GM12878 (cell line): ENCODE data around the gene MAP2K4. TPM values are rescaled to one million over a fixed set of nuclear protein-coding genes. Genes with fewer than 3 reads are reported as not detected.

Experiments
- ATAC-seq: fragments of 200-7000 bp; cut with Tn5 transposase; 3 replicates; pipeline ENCODE4 v1.9.1; 2020; ENCODE audit warnings: mild to moderate bottlenecking, moderate library complexity
- Bru-seq: library from RNA; stranded (reverse); fragments of 400-500 nt; gene quantifications from one replicate; lab custom pipeline; 2021; lab: Mats Ljungman, UMichigan
- BruChase-seq, 2 experiments: library from RNA; stranded (reverse); fragments of 400-500 nt; gene quantifications; one replicate each; lab custom pipeline; 2021; lab: Mats Ljungman, UMichigan
- BruUV-seq: library from RNA; stranded (reverse); fragments of 400-500 nt; replicated peaks from 2 replicates; lab custom pipeline; 2021; lab: Mats Ljungman, UMichigan
- CTCF ChIA-PET: fragments of 300-600 bp; sonication (Branson Sonifier 250); formaldehyde crosslinking; extraction: SDS; loops from one replicate; lab custom pipeline; 2021; ENCODE audit warnings: inconsistent platforms; lab: Yijun Ruan, JAX
- POLR2A ChIA-PET: fragments of 350-600 bp; formaldehyde crosslinking; extraction: SDS; loops from one replicate; lab custom pipeline; 2021; ENCODE audit warnings: inconsistent platforms; lab: Charles Lee
- RAD21 ChIA-PET: fragments of 300-600 bp; sonication (Branson Sonifier 250); formaldehyde crosslinking; loops from one replicate; lab custom pipeline; 2023; ENCODE audit warnings: antibody characterized with exemption; ENCODE audit not compliant: unreplicated experiment; lab: Charles Lee
- SMC1A ChIA-PET: fragments of 300-600 bp; sonication (Branson Sonifier 250); formaldehyde crosslinking; loops from one replicate; lab custom pipeline; 2023; ENCODE audit not compliant: unreplicated experiment, uncharacterized antibody; lab: Charles Lee
- DNase-seq: peaks from one replicate; pipeline ENCODE4 v3.0.0-alpha.2; 2011; ENCODE audit warnings: low read depth, low spot score
- FAIRE-seq: peaks from 3 replicates; lab custom pipeline; 2011; peaks lifted over from hg19 to GRCh38; lab: Jason Lieb, UNC
- H2AFZ ChIP-seq: 2 replicates; pipeline ENCODE4 v1.6.0; 2011; ENCODE audit warnings: low read depth, low read length, control low read depth; ENCODE audit not compliant: control insufficient read depth
- H3K27ac ChIP-seq: 2 replicates; pipeline ENCODE4 v1.5.1; 2011; ENCODE audit warnings: control low read depth; ENCODE audit not compliant: control insufficient read depth, insufficient read depth
- H3K27me3 ChIP-seq, 2 experiments: replicated peaks in 1 of 2; 2 replicates each; pipeline versions ENCODE4 v1.6.0 to v1.6.1; 2011; ENCODE audit warnings: low read length in 1 of 2; ENCODE audit not compliant: control insufficient read depth in 2 of 2, insufficient read depth in 2 of 2
- H3K36me3 ChIP-seq, 2 experiments: 2 replicates each; pipeline ENCODE4 v1.5.1; 2011; ENCODE audit warnings: low read length in 1 of 2; ENCODE audit not compliant: control insufficient read depth in 2 of 2, insufficient read depth in 2 of 2
- H3K4me1 ChIP-seq: 2 replicates; pipeline ENCODE4 v1.6.1; 2011; ENCODE audit warnings: mild to moderate bottlenecking, low read length, moderate library complexity, mixed read lengths; ENCODE audit not compliant: control insufficient read depth, insufficient read depth
- H3K4me2 ChIP-seq: 2 replicates; pipeline ENCODE4 v1.6.0; 2011; ENCODE audit warnings: control low read depth; ENCODE audit not compliant: control insufficient read depth, insufficient read depth
- H3K4me3 ChIP-seq: fragments of 200-600 bp; sonication (generic); 2 replicates; pipeline ENCODE4 v1.5.1; 2016
- H3K79me2 ChIP-seq: 2 replicates; pipeline ENCODE4 v1.6.0; 2011; ENCODE audit warnings: low read length; ENCODE audit not compliant: control insufficient read depth, insufficient read depth
- H3K9ac ChIP-seq: 2 replicates; pipeline ENCODE4 v1.8.0; 2011; ENCODE audit warnings: low read length, control low read depth, mixed read lengths; ENCODE audit not compliant: control insufficient read depth, insufficient read depth
- H3K9me3 ChIP-seq: replicated peaks from 3 replicates; pipeline ENCODE4 v1.5.1; 2011; ENCODE audit warnings: mild to moderate bottlenecking, low read length; ENCODE audit not compliant: control insufficient read depth, insufficient read depth
- H4K20me1 ChIP-seq: 2 replicates; pipeline ENCODE4 v1.6.0; 2011; ENCODE audit not compliant: control insufficient read depth, insufficient read depth
- BHLHE40 ChIP-seq, 2 experiments: fragments of 450-650 bp in 1 of 2; IDR thresholded peaks; 2 replicates each; pipeline ENCODE4 v1.6.1; 2011 to 2017; ENCODE audit warnings: low read depth in 2 of 2, borderline replicate concordance in 1 of 2, improper control_type of control experiment in 1 of 2, low read length in 1 of 2, mild to moderate bottlenecking in 1 of 2
- POLR2AphosphoS5 ChIP-seq: IDR thresholded peaks from 2 replicates; pipeline ENCODE4 v1.6.1; 2011; ENCODE audit warnings: mild to moderate bottlenecking, low read length, inconsistent platforms
- SP1 ChIP-seq: IDR thresholded peaks from one replicate; pipeline ENCODE4 v1.6.1; 2011; ENCODE audit warnings: low read depth, low read length
- WGBS: methylation state at CpG from one replicate; pipeline ENCODE4 v1.1.6; 2016; ENCODE audit warnings: low lambda C conversion rate; ENCODE audit not compliant: insufficient replicate concordance, insufficient coverage; ENCODE audit errors: missing lambda C conversion rate; 5-methylcytosine and 5-hydroxymethylcytosine counted together
- in situ Hi-C: fragments of 300-500 bp; cut with MboI; formaldehyde crosslinking; loops from 9 replicates; pipeline ENCODE4 v1.14.3; 2018; ENCODE audit warnings: mixed read lengths
- intact Hi-C: fragments of 100-400 bp; cut with micrococcal nuclease; formaldehyde crosslinking; loops from one replicate; pipeline ENCODE4 v1.14.2; 2022; ENCODE audit not compliant: unreplicated experiment
- long read RNA-seq, 2 experiments: library from polyadenylated mRNA; unstranded; transcript quantifications; one replicate each; pipeline ENCODE4 v2.0.0, GENCODE V29; 2019 to 2020
- polyA minus RNA-seq, 3 experiments: library from RNA; depleted of rRNA, polyadenylated mRNA; stranded (reverse); fragments of >200 nt; gene quantifications; 2 replicates each; pipeline ENCODE4 v1.2.3, GENCODE V29; 2011
- polyA plus RNA-seq, 11 experiments: library from polyadenylated mRNA; depleted of rRNA in 4 of 11; unstranded in 6 of 11; stranded (reverse) in 5 of 11; fragments of >200 nt; fragmentation: Nextera tagmentation in 4 of 11; fragmentation: Illumina TruSeq in 1 of 11; extraction: Ambion mirVana in 4 of 11; extraction: Trizol in 1 of 11; gene quantifications; 1 replicate in 1 of 11; 2 replicates in 10 of 11; pipeline versions ENCODE4 v1.2.1 to v1.2.3, GENCODE V29; 2011 to 2016; ENCODE audit warnings: inconsistent platforms in 2 of 11, missing spikeins in 2 of 11, low read depth in 1 of 11
- total RNA-seq, 4 experiments: library from RNA; depleted of rRNA in 3 of 4; stranded (reverse); fragments of >200 nt in 3 of 4; fragmentation: Illumina TruSeq in 1 of 4; extraction: Trizol in 1 of 4; gene quantifications; 2 replicates each; pipeline versions ENCODE4 v1.2.1 to v1.2.3, GENCODE V29; 2013 to 2021
- TF ChIP-seq, protein P1 (sequence below): fragments of 150-350 bp; IDR thresholded peaks from 2 replicates; pipeline ENCODE4 v1.6.1; 2016; ENCODE audit warnings: low read depth, low read length
- TF ChIP-seq, protein P2 (sequence below): fragments of 450-650 bp; conservative IDR thresholded peaks from 2 replicates; pipeline ENCODE4 v1.6.1; 2017; ENCODE audit warnings: mild to moderate bottlenecking, moderate library complexity

MAP2K4 gene
- 43.7 and 46.2 TPM in 2 replicates for total RNA-seq (2013; cell fraction: nucleolus; rRNA removed)
- total RNA-seq (2014; rRNA removed) (23.0 and 30.5 TPM in 2 replicates), total RNA-seq (2014; rRNA removed; fragmentation: Illumina TruSeq; extraction: Trizol) (25.7 and 26.3 TPM in 2 replicates), total RNA-seq (2021) (25.7 and 32.3 TPM in 2 replicates), polyA plus RNA-seq (2011; rRNA removed) (32.5 and 43.0 TPM in 2 replicates), polyA plus RNA-seq (2014; fragmentation: Illumina TruSeq; extraction: Trizol) (24.8 and 27.2 TPM in 2 replicates), polyA plus RNA-seq (2014; fragmentation: Nextera tagmentation; extraction: Ambion mirVana) (1 to 10 TPM; 5.4 to 10.0 TPM), polyA plus RNA-seq (2014; rRNA removed) (15.6 and 19.4 TPM in 2 replicates), polyA plus RNA-seq (2016; fragmentation: Nextera tagmentation; extraction: Ambion mirVana) (10 to 100 TPM; 32.6 to 34.1 TPM), polyA minus RNA-seq (2011; rRNA and poly(A)+ RNA removed) (34.9 and 50.9 TPM in 2 replicates), Bru-seq, nascent RNA (percentile 86 among the genes with signal in this experiment), BruChase-seq, experiment 1, labeled RNA remaining after a 6-hour chase (percentile 73 among the genes with signal in this experiment), BruChase-seq, experiment 2, labeled RNA remaining after a 2-hour chase (percentile 80 among the genes with signal in this experiment)
- 8.7 TPM for polyA plus RNA-seq (2011; ENCODE audit: low read depth)
- polyA plus RNA-seq (2011; cell fraction: cytosol; rRNA removed), result 15.9 and 17.6 TPM in 2 replicates
- 14.3 and 16.9 TPM in 2 replicates for polyA plus RNA-seq (2011; cell fraction: nucleus; rRNA removed)
- 10.4 and 14.2 TPM in 2 replicates for polyA plus RNA-seq (2012)
- 11.0 and 16.0 TPM in 2 replicates for polyA minus RNA-seq (2011; cell fraction: cytosol; rRNA and poly(A)+ RNA removed)
- 12.8 and 17.2 TPM in 2 replicates for polyA minus RNA-seq (2011; cell fraction: nucleus; rRNA and poly(A)+ RNA removed)
- long read RNA-seq, experiment 1, partial matches to known transcripts, result 0 of 1 reads
- long read RNA-seq, experiment 1, other reads (novel, unspliced or antisense), result 0 of 1 reads
- long read RNA-seq, experiment 2, partial matches to known transcripts, result 22 of 23 reads
- long read RNA-seq, experiment 2, other reads (novel, unspliced or antisense), result 1 of 23 reads

DNA sequence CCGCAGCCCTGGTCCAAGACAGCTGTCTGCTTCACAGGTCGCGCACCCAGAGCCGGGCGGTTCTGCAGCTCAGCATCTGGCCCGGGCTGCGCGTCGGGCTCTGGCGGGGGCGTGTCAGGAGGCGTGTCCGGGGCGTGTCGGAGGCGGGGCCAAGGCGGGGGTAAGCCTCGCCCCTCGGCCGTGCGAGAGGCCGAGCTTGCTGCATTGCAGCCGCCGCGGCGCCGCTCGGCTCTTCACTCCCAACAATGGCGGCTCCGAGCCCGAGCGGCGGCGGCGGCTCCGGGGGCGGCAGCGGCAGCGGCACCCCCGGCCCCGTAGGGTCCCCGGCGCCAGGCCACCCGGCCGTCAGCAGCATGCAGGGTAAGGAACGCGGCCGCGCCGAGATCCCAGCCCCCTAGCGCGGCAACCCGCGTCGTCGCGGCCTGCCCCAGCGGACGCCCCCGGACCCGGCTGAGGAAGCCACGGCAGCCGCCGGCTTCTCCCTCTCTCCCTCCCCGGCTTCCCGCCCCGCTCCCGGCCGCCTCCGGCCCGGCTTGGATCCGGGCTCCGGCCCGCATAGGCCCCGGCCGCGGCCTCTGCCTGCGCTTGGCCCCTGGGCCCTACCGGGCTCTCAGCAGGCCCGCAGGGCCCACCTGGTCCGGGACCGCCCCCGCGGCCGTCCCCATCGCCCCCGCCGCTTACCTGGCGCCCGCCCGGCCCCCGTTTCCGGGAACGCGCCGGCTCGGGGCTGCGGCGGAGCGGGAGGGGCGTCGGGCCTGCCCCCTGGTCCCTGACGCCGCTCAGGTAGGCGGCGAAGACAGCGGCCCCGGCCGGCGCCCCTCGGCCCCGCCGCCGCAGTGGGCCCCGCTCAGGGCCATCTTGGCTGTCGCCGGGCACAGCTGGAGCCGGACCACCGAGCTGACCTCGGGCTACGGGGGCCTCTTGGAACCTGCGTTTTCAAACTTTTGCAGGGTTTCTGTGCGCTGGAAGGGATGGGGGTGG lies at the start of gene MAP2K4:
TSS of gene MAP2K4 (plus strand) at position 236 of the 981 bp plus-strand sequence. CDS start at position 246, 10 bp downstream.
- Histone ChIP-seq H3K4me3 (peak within 1 kb of the TSS; percentile 61), H3K9ac (peak within 1 kb of the TSS; percentile 76), H3K27ac (peak within 1 kb of the TSS; percentile 70), H2AFZ (peak within 1 kb of the TSS; percentile 60), H4K20me1 (no peaks in the 10 kb centered on the region; the same call in 1 of the 2 replicates), H3K36me3 (no peaks in the 10 kb centered on the region), H3K9me3 (no peaks in the 10 kb centered on the region), H3K79me2 (peaks cover 43% of the 10 kb centered on the region), H3K4me1 (peaks cover 4% of the 10 kb centered on the region; the same call in 1 of the 2 replicates), H3K4me2 (peak within 1 kb of the TSS; percentile 70), H3K27me3 (no peaks in the 10 kb centered on the region)
- ChIA-PET RAD21 (interaction anchor here (0.7 to 2.3 kb wide), 4 partner anchors 11 to 78 kb away, joined by 3 to 20 read pairs (median 5); partner anchors contain the start of gene ZNF18), CTCF (interaction anchor here (1.0 to 1.4 kb wide), 3 partner anchors 24 to 34 kb away, joined by 3 to 5 read pairs (median 3); partner anchors contain the start of gene ZNF18), SMC1A (interaction anchor here (0.9 to 2.4 kb wide), 7 partner anchors 10 to 997 kb away, joined by 3 to 8 read pairs (median 5); partner anchors contain the start of genes ELAC2 and ZNF18), POLR2A (interaction anchor here (0.6 to 4.1 kb wide), 5 partner anchors 13 to 1502 kb away, joined by 4 to 46 read pairs (median 5); partner anchors contain the start of genes MYH1 and ZNF18)
- DNase-seq (peak; percentile 40), FAIRE-seq (peak; percentile 66), ATAC-seq (peak; percentile 97)
- WGBS, result 1% methylated on average over 80 of the region's 123 CpGs
- BruUV-seq, result no TSS peak
- in situ Hi-C loops (no loop called here), intact Hi-C loops (loop anchor here (1.0 to 5.0 kb wide), 2 partner anchors 24 to 996 kb away; partner anchors contain the start of genes ELAC2 and ZNF18)
- peak in 1 of 2 experiments; percentile 52; a peak in 2 of 4 replicates for TF ChIP-seq BHLHE40 (IDR thresholded peaks at IDR 0.05; ENCODE audit: borderline replicate concordance in 1 of 2, low read depth in 2 of 2, low read length in 1 of 2)
- peak; percentile 77 for TF ChIP-seq SP1
- TF ChIP-seq, protein P1, sequence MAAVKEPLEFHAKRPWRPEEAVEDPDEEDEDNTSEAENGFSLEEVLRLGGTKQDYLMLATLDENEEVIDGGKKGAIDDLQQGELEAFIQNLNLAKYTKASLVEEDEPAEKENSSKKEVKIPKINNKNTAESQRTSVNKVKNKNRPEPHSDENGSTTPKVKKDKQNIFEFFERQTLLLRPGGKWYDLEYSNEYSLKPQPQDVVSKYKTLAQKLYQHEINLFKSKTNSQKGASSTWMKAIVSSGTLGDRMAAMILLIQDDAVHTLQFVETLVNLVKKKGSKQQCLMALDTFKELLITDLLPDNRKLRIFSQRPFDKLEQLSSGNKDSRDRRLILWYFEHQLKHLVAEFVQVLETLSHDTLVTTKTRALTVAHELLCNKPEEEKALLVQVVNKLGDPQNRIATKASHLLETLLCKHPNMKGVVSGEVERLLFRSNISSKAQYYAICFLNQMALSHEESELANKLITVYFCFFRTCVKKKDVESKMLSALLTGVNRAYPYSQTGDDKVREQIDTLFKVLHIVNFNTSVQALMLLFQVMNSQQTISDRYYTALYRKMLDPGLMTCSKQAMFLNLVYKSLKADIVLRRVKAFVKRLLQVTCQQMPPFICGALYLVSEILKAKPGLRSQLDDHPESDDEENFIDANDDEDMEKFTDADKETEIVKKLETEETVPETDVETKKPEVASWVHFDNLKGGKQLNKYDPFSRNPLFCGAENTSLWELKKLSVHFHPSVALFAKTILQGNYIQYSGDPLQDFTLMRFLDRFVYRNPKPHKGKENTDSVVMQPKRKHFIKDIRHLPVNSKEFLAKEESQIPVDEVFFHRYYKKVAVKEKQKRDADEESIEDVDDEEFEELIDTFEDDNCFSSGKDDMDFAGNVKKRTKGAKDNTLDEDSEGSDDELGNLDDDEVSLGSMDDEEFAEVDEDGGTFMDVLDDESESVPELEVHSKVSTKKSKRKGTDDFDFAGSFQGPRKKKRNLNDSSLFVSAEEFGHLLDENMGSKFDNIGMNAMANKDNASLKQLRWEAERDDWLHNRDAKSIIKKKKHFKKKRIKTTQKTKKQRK, result no peak
- TF ChIP-seq, protein P2, sequence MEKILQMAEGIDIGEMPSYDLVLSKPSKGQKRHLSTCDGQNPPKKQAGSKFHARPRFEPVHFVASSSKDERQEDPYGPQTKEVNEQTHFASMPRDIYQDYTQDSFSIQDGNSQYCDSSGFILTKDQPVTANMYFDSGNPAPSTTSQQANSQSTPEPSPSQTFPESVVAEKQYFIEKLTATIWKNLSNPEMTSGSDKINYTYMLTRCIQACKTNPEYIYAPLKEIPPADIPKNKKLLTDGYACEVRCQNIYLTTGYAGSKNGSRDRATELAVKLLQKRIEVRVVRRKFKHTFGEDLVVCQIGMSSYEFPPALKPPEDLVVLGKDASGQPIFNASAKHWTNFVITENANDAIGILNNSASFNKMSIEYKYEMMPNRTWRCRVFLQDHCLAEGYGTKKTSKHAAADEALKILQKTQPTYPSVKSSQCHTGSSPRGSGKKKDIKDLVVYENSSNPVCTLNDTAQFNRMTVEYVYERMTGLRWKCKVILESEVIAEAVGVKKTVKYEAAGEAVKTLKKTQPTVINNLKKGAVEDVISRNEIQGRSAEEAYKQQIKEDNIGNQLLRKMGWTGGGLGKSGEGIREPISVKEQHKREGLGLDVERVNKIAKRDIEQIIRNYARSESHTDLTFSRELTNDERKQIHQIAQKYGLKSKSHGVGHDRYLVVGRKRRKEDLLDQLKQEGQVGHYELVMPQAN, result peak; percentile 48
- peak; percentile 74 for TF ChIP-seq POLR2AphosphoS5
